IMR-90 (cell line): ENCODE measurements around the gene STAU1. TPM values are rescaled to one million over a fixed set of nuclear protein-coding genes. Genes with fewer than 3 reads are reported as not detected.

ENCODE experiments used
- ATAC-seq: fragments of 200-7000 bp; cut with Tn5 transposase; 2 replicates; pipeline ENCODE4 v1.9.1; 2020; ENCODE audit warnings: low read depth, mild to moderate bottlenecking, moderate library complexity
- BruUV-seq: library from RNA; stranded (reverse); fragments of 400-500 nt; replicated peaks from 2 replicates; lab custom pipeline; 2021; lab: Mats Ljungman, UMichigan
- CTCF ChIA-PET: fragments of 300-600 bp; formaldehyde crosslinking; extraction: SDS; loops from one replicate; lab custom pipeline; 2021; ENCODE audit warnings: antibody characterized with exemption; lab: Yijun Ruan, JAX
- POLR2A ChIA-PET: fragments of 300-600 bp; sonication (Branson Sonifier 250); formaldehyde crosslinking; loops from one replicate; lab custom pipeline; 2022; ENCODE audit warnings: antibody characterized with exemption; ENCODE audit not compliant: unreplicated experiment; lab: Charles Lee
- DNase-seq: peaks from one replicate; pipeline ENCODE4 v3.0.0; 2013
- H2AFZ ChIP-seq: replicated peaks from 2 replicates; pipeline ENCODE3; 2013; ENCODE audit warnings: low read length, mild to moderate bottlenecking; ENCODE audit not compliant: poor library complexity
- H2AK5ac ChIP-seq: 2 replicates; pipeline ENCODE4 v1.6.1; 2013; ENCODE audit warnings: low read depth, low read length, inconsistent platforms
- H2AK9ac ChIP-seq: replicated peaks from 2 replicates; pipeline ENCODE3; 2013; ENCODE audit warnings: mild to moderate bottlenecking, low read depth, low read length, moderate library complexity; ENCODE audit not compliant: poor library complexity
- H2BK120ac ChIP-seq: 2 replicates; pipeline ENCODE4 v1.6.1; 2013; ENCODE audit warnings: low read depth, low read length, inconsistent platforms
- H2BK15ac ChIP-seq: 3 replicates; pipeline ENCODE4 v1.6.1; 2013; ENCODE audit warnings: low read depth, low read length, inconsistent platforms
- H2BK20ac ChIP-seq: 2 replicates; pipeline ENCODE4 v1.6.1; 2013; ENCODE audit warnings: low read depth, mild to moderate bottlenecking, inconsistent platforms, low read length, moderate library complexity
- H2BK5ac ChIP-seq: 2 replicates; pipeline ENCODE4 v1.6.1; 2013; ENCODE audit warnings: mild to moderate bottlenecking, low read depth, low read length, inconsistent platforms; ENCODE audit not compliant: poor library complexity, severe bottlenecking
- H3K14ac ChIP-seq: replicated peaks from 2 replicates; pipeline ENCODE4 v1.6.1; 2013; ENCODE audit warnings: low read depth, low read length, inconsistent platforms
- H3K18ac ChIP-seq: 2 replicates; pipeline ENCODE4 v1.6.1; 2013; ENCODE audit warnings: low read depth, low read length, control low read depth
- H3K23ac ChIP-seq: 2 replicates; pipeline ENCODE4 v1.6.1; 2013; ENCODE audit warnings: low read depth, low read length, inconsistent platforms
- H3K27ac ChIP-seq: 2 replicates; pipeline ENCODE4 v1.5.1; 2013; ENCODE audit warnings: mild to moderate bottlenecking, control low read depth, low read length; ENCODE audit not compliant: insufficient read depth
- H3K27me3 ChIP-seq: 2 replicates; pipeline ENCODE4 v1.6.1; 2013; ENCODE audit warnings: low read length; ENCODE audit not compliant: control insufficient read depth, insufficient read depth
- H3K36me3 ChIP-seq: 2 replicates; pipeline ENCODE4 v1.6.1; 2013; ENCODE audit warnings: low read length, mixed read lengths; ENCODE audit not compliant: control insufficient read depth, insufficient read depth
- H3K4ac ChIP-seq: 2 replicates; pipeline ENCODE4 v1.6.1; 2013; ENCODE audit warnings: low read depth, low read length, inconsistent platforms
- H3K4me1 ChIP-seq: 2 replicates; pipeline ENCODE4 v1.6.1; 2013; ENCODE audit warnings: low read length, mixed read lengths; ENCODE audit not compliant: control insufficient read depth, insufficient read depth
- H3K4me2 ChIP-seq: 2 replicates; pipeline ENCODE4 v1.6.1; 2013; ENCODE audit warnings: low read depth, mild to moderate bottlenecking, control low read depth, low read length, moderate library complexity
- H3K4me3 ChIP-seq: 2 replicates; pipeline ENCODE4 v1.5.1; 2013; ENCODE audit warnings: low read depth, mild to moderate bottlenecking, control low read depth, low read length, moderate library complexity; ENCODE audit not compliant: insufficient read depth
- H3K56ac ChIP-seq: 2 replicates; pipeline ENCODE4 v1.6.1; 2013; ENCODE audit warnings: low read length, inconsistent platforms; ENCODE audit not compliant: insufficient read depth; ENCODE audit errors: extremely low read depth
- H3K79me1 ChIP-seq, 2 experiments: 2 replicates each; pipeline ENCODE4 v1.6.1; 2013; ENCODE audit warnings: low read length in 2 of 2, inconsistent platforms in 1 of 2, low read depth in 1 of 2
- H3K9ac ChIP-seq: 2 replicates; pipeline ENCODE4 v1.6.1; 2013; ENCODE audit warnings: low read depth, low read length, control low read depth
- H3K9me1 ChIP-seq: 2 replicates; pipeline ENCODE4 v1.6.1; 2013; ENCODE audit warnings: low read length, inconsistent platforms; ENCODE audit not compliant: insufficient read depth
- H3K9me3 ChIP-seq: 2 replicates; pipeline ENCODE4 v1.6.1; 2013; ENCODE audit warnings: low read length; ENCODE audit not compliant: control insufficient read depth, insufficient read depth
- H4K20me1 ChIP-seq: 2 replicates; pipeline ENCODE4 v1.6.1; 2013; ENCODE audit warnings: low read length, inconsistent platforms; ENCODE audit not compliant: insufficient read depth
- H4K5ac ChIP-seq: 2 replicates; pipeline ENCODE4 v1.6.1; 2013; ENCODE audit warnings: mild to moderate bottlenecking, low read depth, low read length, control low read depth
- H4K8ac ChIP-seq, 2 experiments: 2 replicates each; pipeline ENCODE4 v1.6.1; 2013; ENCODE audit warnings: low read depth in 2 of 2, low read length in 2 of 2, control low read depth in 1 of 2, inconsistent platforms in 1 of 2
- H4K91ac ChIP-seq: 2 replicates; pipeline ENCODE4 v1.6.1; 2013; ENCODE audit warnings: low read depth, low read length, inconsistent platforms; ENCODE audit not compliant: insufficient read depth
- CHD1 ChIP-seq: IDR thresholded peaks from 2 replicates; pipeline ENCODE4 v1.6.1; 2012; ENCODE audit warnings: low read depth, low read length, improper control_type of control experiment
- MAFK ChIP-seq: IDR thresholded peaks from 2 replicates; pipeline ENCODE4 v1.6.1; 2012; ENCODE audit warnings: low read depth, low read length, improper control_type of control experiment
- SMC3 ChIP-seq: fragments of 150-350 bp; IDR thresholded peaks from 2 replicates; pipeline ENCODE4 v1.6.1; 2016; ENCODE audit warnings: low read depth, mild to moderate bottlenecking, antibody characterized with exemption, low read length, moderate library complexity
- WGBS, 2 experiments: methylation state at CpG; one replicate each; pipeline versions ENCODE4 v1.1.5 to v1.1.7; 2013; ENCODE audit warnings: missing lambda C conversion rate in 2 of 2; ENCODE audit not compliant: insufficient read length in 1 of 2; ENCODE audit errors: extremely low coverage in 2 of 2; 5-methylcytosine and 5-hydroxymethylcytosine counted together
- dilution Hi-C: fragments of 300-500 bp; cut with HindIII; formaldehyde crosslinking; loops from one replicate; pipeline ENCODE4 v1.14.3; 2018; ENCODE audit warnings: low sequenced_read_pairs; ENCODE audit not compliant: unreplicated experiment
- in situ Hi-C: fragments of 300-500 bp; cut with MboI; formaldehyde crosslinking; loops from 3 replicates; pipeline ENCODE4 v1.14.3; 2019; ENCODE audit warnings: low sequenced_read_pairs, inconsistent platforms, mixed read lengths
- intact Hi-C: fragments of 100-400 bp; cut with micrococcal nuclease; formaldehyde crosslinking; loops from 2 replicates; pipeline ENCODE4 v1.10.0; 2022
- polyA plus RNA-seq, 3 experiments: library from polyadenylated mRNA; depleted of rRNA; stranded (reverse); fragments of >200 nt; gene quantifications; 2 replicates each; pipeline ENCODE4 v1.2.3, GENCODE V29; 2012; ENCODE audit warnings: low replicate concordance in 1 of 3
- total RNA-seq: library from RNA; depleted of rRNA; stranded (reverse); fragments of >200 nt; gene quantifications from 2 replicates; pipeline ENCODE4 v1.2.3, GENCODE V29; 2012

STAU1 gene
- total and polyA plus RNA-seq, 2 of the 4 experiments (the other 2 are of a cell fraction), result 35.3 to 50.3 TPM

GRCh38 chr20:49174183-49174582, 14.0 kb downstream of the STAU1 start:
- Histone ChIP-seq H4K8ac (no peak overlapping the region), H2AK5ac (no peak overlapping the region), H2BK15ac (no peak overlapping the region), H3K36me3 (peaks cover 13% of the 10 kb centered on the region), H4K91ac (no peak overlapping the region), H3K27me3 (no peaks in the 10 kb centered on the region), H3K9me3 (no peaks in the 10 kb centered on the region), H2AFZ (no peak overlapping the region), H3K4ac (no peak overlapping the region), H3K18ac (no peak overlapping the region), H3K4me1 (no peaks in the 10 kb centered on the region), H3K4me3 (no peak overlapping the region), H4K20me1 (peaks cover 29% of the 10 kb centered on the region), H3K4me2 (no peak overlapping the region), H4K5ac (no peak overlapping the region), H3K79me1 (peaks cover 24 to 60% of the 10 kb centered on the region in 2 experiments), H2AK9ac (no peak overlapping the region), H3K23ac (no peak overlapping the region), H3K56ac (no peak overlapping the region), H2BK20ac (no peak overlapping the region), H3K9ac (no peak overlapping the region), H3K27ac (no peak overlapping the region), H2BK120ac (no peak overlapping the region), H3K9me1 (peaks cover 2% of the 10 kb centered on the region), H2BK5ac (no peak overlapping the region), H3K14ac (no peak overlapping the region)
- dilution Hi-C loops (no loop called here), intact Hi-C loops (no loop called here), in situ Hi-C loops (no loop called here)
- BruUV-seq, result no TSS peak
- ATAC-seq (no peak), DNase-seq (no peak)
- TF ChIP-seq MAFK, result no peak
- no peak for TF ChIP-seq CHD1
- no peak for TF ChIP-seq SMC3
- CTCF ChIA-PET, result no interaction called here
- no CpG with 5 or more reads among the region's 6 CpGs for WGBS, 2 experiments
- POLR2A ChIA-PET, result no interaction called here
